ENCODE data around the gene TBC1D28. TPM values are rescaled to one million over a fixed set of nuclear protein-coding genes. Genes with fewer than 3 reads are reported as not detected.
"Not testable (repeated sequence)": the region's sequence is repeated elsewhere in the genome, so short reads cannot be mapped to it uniquely, and the experiment has no call there.

Gene TBC1D28
- not detected in 2 replicates for total RNA-seq (2011; cell fraction: chromatin; rRNA removed; ENCODE audit: low replicate concordance)
- total RNA-seq (2011; cell fraction: nucleolus; rRNA removed), result not detected in 2 replicates
- not detected in 2 replicates for total RNA-seq (2011; cell fraction: nucleoplasm; rRNA removed)
- not detected in 2 replicates for total RNA-seq (2014; rRNA removed)
- total RNA-seq (2014; rRNA removed; fragmentation: Illumina TruSeq; extraction: Trizol), result not detected in 2 replicates
- total RNA-seq (2015; rRNA removed; fragmentation: Illumina TruSeq; extraction: Trizol), result not detected in 2 replicates
- not detected in 2 replicates for total RNA-seq (2021)
- not detected in 2 replicates for polyA plus RNA-seq (2011; rRNA removed)
- polyA plus RNA-seq (2011; cell fraction: cytosol; rRNA removed), result not detected in 2 replicates
- polyA plus RNA-seq (2011; cell fraction: nucleus; rRNA removed), result not detected in 2 replicates
- not detected in 2 replicates for polyA plus RNA-seq (2012)
- polyA plus RNA-seq (2014; fragmentation: Illumina TruSeq; extraction: Trizol), result not detected in 2 replicates
- polyA plus RNA-seq (2014; fragmentation: Nextera tagmentation; extraction: Ambion mirVana), result not detected
- polyA plus RNA-seq (2014; rRNA removed), result 0.07 TPM in 1 of 2 replicates, not detected in the other
- polyA minus RNA-seq (2011; rRNA and poly(A)+ RNA removed), result not detected in 2 replicates
- polyA minus RNA-seq (2011; cell fraction: cytosol; rRNA and poly(A)+ RNA removed), result not detected in 2 replicates
- polyA minus RNA-seq (2011; cell fraction: nucleus; rRNA and poly(A)+ RNA removed), result not detected in 2 replicates
- not detected for Bru-seq, nascent RNA
- percentile 17 among the genes with signal in this experiment for BruChase-seq, experiment 1, labeled RNA remaining after a 2-hour chase
- BruChase-seq, experiment 2, labeled RNA remaining after a 6-hour chase, result percentile 9 among the genes with signal in this experiment
- long read RNA-seq, experiment 1, result 0 reads
- long read RNA-seq, experiment 2, result 0 reads
- long read RNA-seq, experiment 3, result 0 reads

DNA sequence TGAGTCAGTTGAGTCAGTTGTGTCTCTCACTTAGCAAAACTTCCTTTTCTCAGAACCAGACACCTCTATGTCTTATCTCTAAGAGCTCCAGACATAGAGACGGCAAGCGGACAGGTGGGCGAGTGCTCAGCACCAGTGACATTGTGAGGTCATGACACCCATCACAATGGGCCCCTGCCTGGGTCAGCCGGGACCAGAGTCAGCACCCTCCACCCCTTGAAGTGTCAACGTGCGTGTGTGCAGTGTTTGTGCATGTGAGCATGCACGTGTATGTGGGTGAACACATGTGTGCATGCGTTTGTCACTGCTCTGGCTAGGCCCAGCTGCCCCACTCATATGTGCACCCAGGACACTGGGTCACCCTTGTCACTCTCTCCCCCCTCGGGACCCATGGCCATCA is at the start of gene TBC1D28:
Gene TBC1D28 (minus strand): TSS at position 101 of the 400 bp plus-strand sequence. CDS start 3,039 bp downstream, outside the sequence.
- 30% methylated on average over 2 of the region's 9 CpGs for WGBS (ENCODE audit: insufficient coverage, low coverage, missing lambda C conversion rate)
- FAIRE-seq; H3K79me2 ChIP-seq (ENCODE audit: control insufficient read depth, insufficient read depth, low read length); H3K9me3 ChIP-seq (replicated peaks; ENCODE audit: control insufficient read depth, insufficient read depth, low read depth, low read length); BruUV-seq (replicated peaks); H4K20me1 ChIP-seq (replicated peaks; ENCODE audit: control insufficient read depth, insufficient read depth, low read length); H3K4me1 ChIP-seq (replicated peaks in 1 of 2; ENCODE audit: control insufficient read depth in 2 of 2, insufficient read depth in 2 of 2, low read length in 2 of 2); intact Hi-C loops (cut with micrococcal nuclease); H3K4me3 ChIP-seq; CTCF ChIA-PET (ENCODE audit: low intra/inter-chr PET ratio); in situ Hi-C loops (cut with MboI); H3K27ac ChIP-seq (ENCODE audit: extremely low read depth, low read depth, low read length); H3K9me1 ChIP-seq (ENCODE audit: control insufficient read depth, insufficient read depth, low read length); H2AFZ ChIP-seq (ENCODE audit: low read depth, low read length); H3K27me3 ChIP-seq (ENCODE audit: control insufficient read depth in 2 of 2, insufficient read depth in 2 of 2, low read length in 2 of 2); H3K4me2 ChIP-seq (ENCODE audit: insufficient read depth, low read length); POLR2A ChIA-PET; H3K36me3 ChIP-seq (ENCODE audit: control insufficient read depth, insufficient read depth, low read length); ATAC-seq; H3K9ac ChIP-seq (ENCODE audit: insufficient read depth in 1 of 2, low read depth in 2 of 2, low read length in 2 of 2); DNase-seq (ENCODE audit: extremely low read depth in 1 of 4, low spot score in 3 of 4): not testable (repeated sequence)

DNA sequence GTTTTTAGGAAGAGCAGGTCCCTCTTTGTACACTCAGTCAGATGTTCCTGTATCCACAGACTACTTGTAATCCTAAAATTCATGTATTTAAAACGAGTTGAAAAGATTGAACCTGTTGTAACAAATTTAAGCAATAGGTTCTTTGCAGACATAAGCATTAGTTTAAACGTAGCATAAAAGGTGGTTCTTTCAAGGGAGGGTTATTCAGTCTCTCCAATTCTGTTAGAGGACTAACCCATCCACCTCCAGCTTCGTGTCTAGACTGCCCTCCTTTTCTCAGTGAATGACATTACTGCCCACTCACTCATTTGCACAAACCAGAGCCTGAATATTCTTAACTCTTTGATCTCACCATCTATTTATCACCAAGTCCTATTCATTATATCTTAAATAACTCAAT is 38.5 kb upstream of the TBC1D28 start:
- H3K27me3 ChIP-seq (ENCODE audit: control insufficient read depth in 2 of 2, insufficient read depth in 2 of 2, low read length in 2 of 2); H3K27ac ChIP-seq (ENCODE audit: extremely low read depth, low read depth, low read length); H4K20me1 ChIP-seq (replicated peaks; ENCODE audit: control insufficient read depth, insufficient read depth, low read length); CTCF ChIA-PET (ENCODE audit: low intra/inter-chr PET ratio); H3K9ac ChIP-seq (ENCODE audit: insufficient read depth in 1 of 2, low read depth in 2 of 2, low read length in 2 of 2); H3K36me3 ChIP-seq (ENCODE audit: control insufficient read depth, insufficient read depth, low read length); H3K79me2 ChIP-seq (ENCODE audit: control insufficient read depth, insufficient read depth, low read length); H3K9me1 ChIP-seq (ENCODE audit: control insufficient read depth, insufficient read depth, low read length); intact Hi-C loops (cut with micrococcal nuclease); FAIRE-seq; H3K4me1 ChIP-seq (replicated peaks in 1 of 2; ENCODE audit: control insufficient read depth in 2 of 2, insufficient read depth in 2 of 2, low read length in 2 of 2); DNase-seq (ENCODE audit: extremely low read depth in 1 of 4, low spot score in 3 of 4); BruUV-seq (replicated peaks); POLR2A ChIA-PET; in situ Hi-C loops (cut with MboI); H3K9me3 ChIP-seq (replicated peaks; ENCODE audit: control insufficient read depth, insufficient read depth, low read depth, low read length): not testable (repeated sequence)
- peak overlapping the region; percentile 81 for H2AFZ ChIP-seq (ENCODE audit: low read depth, low read length)
- 0% methylated on average over 2 of the region's 3 CpGs for WGBS (ENCODE audit: insufficient coverage, low coverage, missing lambda C conversion rate)
- peak; percentile 39 for ATAC-seq
- H3K4me3 ChIP-seq, result peak overlapping the region; percentile 41
- peak overlapping the region; percentile 38; the same call in 1 of the 2 replicates for H3K4me2 ChIP-seq (ENCODE audit: insufficient read depth, low read length)

Measured in K562 (cell line).